ENCODE results near the gene SCFD2.

DNA sequence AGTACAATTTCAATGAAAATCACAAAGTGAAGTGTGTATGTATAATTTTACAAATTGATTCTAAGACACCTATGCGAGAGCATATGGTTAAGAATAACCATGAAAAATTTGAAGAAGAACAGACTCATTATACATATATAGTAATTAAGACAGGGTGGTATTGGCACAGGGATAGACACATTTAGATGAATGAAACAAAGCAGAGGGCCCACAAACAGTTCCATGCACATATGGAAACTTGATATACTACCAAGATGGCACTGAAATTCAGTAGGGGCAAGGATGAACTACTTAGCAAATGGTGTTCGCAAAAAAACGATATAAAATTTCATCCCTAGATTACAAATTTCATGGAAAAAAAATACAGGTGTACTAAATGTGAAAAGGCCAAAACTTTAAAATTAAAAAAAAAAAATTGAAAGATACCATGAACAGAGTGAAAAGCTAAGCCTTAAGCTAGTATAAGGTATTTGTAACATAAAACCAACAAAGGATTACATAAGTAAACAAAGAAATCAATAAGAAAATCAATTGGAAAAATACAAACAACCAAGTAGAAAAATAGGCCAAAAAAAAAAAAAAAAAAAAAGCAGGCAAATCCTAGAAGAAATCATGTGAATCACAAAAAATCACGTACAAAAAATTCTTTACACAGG lies 418.3 kb downstream of the SCFD2 start:
- TF ChIP-seq POLR2A (IDR thresholded peaks at IDR 0.05) = no peak
- TF ChIP-seq, protein P1, sequence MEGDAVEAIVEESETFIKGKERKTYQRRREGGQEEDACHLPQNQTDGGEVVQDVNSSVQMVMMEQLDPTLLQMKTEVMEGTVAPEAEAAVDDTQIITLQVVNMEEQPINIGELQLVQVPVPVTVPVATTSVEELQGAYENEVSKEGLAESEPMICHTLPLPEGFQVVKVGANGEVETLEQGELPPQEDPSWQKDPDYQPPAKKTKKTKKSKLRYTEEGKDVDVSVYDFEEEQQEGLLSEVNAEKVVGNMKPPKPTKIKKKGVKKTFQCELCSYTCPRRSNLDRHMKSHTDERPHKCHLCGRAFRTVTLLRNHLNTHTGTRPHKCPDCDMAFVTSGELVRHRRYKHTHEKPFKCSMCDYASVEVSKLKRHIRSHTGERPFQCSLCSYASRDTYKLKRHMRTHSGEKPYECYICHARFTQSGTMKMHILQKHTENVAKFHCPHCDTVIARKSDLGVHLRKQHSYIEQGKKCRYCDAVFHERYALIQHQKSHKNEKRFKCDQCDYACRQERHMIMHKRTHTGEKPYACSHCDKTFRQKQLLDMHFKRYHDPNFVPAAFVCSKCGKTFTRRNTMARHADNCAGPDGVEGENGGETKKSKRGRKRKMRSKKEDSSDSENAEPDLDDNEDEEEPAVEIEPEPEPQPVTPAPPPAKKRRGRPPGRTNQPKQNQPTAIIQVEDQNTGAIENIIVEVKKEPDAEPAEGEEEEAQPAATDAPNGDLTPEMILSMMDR (IDR thresholded peaks at IDR 0.05 in 4 of 5, conservative IDR thresholded peaks at IDR 0.05 in 1 of 5) = no peak
